ENCODE data around the gene TRAM2.

DNA sequence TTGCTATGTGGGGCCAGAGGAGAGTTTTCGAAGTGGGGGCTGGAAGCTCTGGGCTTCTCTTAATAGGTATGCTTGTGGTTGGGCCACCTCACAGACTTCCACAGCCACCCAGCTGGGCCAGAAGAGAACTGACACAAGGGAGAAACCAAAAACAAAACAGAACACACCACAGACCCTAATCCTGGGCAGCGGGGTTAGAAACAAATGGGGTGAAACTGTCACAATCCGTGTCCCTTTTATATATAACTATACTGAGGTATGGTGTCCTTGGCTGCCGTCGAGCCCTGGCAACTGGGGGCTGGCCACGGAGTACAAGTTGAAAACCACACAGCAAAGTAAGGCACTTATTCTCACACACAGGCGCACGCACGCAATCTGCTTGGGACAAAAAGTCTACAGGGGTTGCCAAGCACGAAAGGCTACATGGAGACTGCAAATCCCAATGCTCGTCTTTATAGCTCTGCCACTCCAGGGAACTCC lies 78.3 kb downstream of the TRAM2 start:
- TF ChIP-seq, protein P1, sequence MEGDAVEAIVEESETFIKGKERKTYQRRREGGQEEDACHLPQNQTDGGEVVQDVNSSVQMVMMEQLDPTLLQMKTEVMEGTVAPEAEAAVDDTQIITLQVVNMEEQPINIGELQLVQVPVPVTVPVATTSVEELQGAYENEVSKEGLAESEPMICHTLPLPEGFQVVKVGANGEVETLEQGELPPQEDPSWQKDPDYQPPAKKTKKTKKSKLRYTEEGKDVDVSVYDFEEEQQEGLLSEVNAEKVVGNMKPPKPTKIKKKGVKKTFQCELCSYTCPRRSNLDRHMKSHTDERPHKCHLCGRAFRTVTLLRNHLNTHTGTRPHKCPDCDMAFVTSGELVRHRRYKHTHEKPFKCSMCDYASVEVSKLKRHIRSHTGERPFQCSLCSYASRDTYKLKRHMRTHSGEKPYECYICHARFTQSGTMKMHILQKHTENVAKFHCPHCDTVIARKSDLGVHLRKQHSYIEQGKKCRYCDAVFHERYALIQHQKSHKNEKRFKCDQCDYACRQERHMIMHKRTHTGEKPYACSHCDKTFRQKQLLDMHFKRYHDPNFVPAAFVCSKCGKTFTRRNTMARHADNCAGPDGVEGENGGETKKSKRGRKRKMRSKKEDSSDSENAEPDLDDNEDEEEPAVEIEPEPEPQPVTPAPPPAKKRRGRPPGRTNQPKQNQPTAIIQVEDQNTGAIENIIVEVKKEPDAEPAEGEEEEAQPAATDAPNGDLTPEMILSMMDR (IDR thresholded peaks at IDR 0.05) = no peak
- no peak for TF ChIP-seq POLR2A (IDR thresholded peaks at IDR 0.05)
